HepG2 (cell line): ENCODE measurements around the gene PDSS2. TPM values are rescaled to one million over a fixed set of nuclear protein-coding genes. Genes with fewer than 3 reads are reported as not detected.

Experiments used
- AGO1 ChIP-seq: fragments of 200-400 bp; formaldehyde crosslinking; IDR thresholded peaks from 2 replicates; pipeline ENCODE4 v1.6.1; 2017; ENCODE audit warnings: mild to moderate bottlenecking, low read depth, low read length, moderate library complexity; ENCODE audit not compliant: poor library complexity, severe bottlenecking
- CENPT ChIP-seq: sonication (generic); formaldehyde crosslinking; IDR thresholded peaks from 2 replicates; pipeline ENCODE4 v1.8.0; 2022; ENCODE audit warnings: low read depth, mild to moderate bottlenecking, moderate library complexity, missing genetic modification reagents
- CENPX ChIP-seq: sonication (generic); formaldehyde crosslinking; IDR thresholded peaks from 2 replicates; pipeline ENCODE4 v1.9.0; 2021; ENCODE audit warnings: mild to moderate bottlenecking, missing genetic modification reagents, moderate library complexity
- ETS1 ChIP-seq: sonication (generic); formaldehyde crosslinking; IDR thresholded peaks from 2 replicates; pipeline ENCODE4 v1.4.0; 2020; ENCODE audit warnings: missing genetic modification reagents
- ETV5 ChIP-seq: IDR thresholded peaks from 2 replicates; pipeline ENCODE4 v1.6.1; 2018; ENCODE audit warnings: missing biosample characterization, missing genetic modification reagents, inconsistent platforms, borderline replicate concordance
- FOXK1 ChIP-seq: sonication (generic); formaldehyde crosslinking; IDR thresholded peaks from 2 replicates; pipeline ENCODE4 v1.4.0; 2020; ENCODE audit warnings: low read depth, missing genetic modification reagents, borderline replicate concordance
- GABPB1 ChIP-seq: IDR thresholded peaks from 2 replicates; pipeline ENCODE4 v1.6.1; 2016; ENCODE audit warnings: mild to moderate bottlenecking, missing genetic modification reagents, moderate library complexity, missing compliant biosample characterization
- GLI4 ChIP-seq: sonication (generic); formaldehyde crosslinking; IDR thresholded peaks from 2 replicates; pipeline ENCODE4 v1.5.1; 2020; ENCODE audit warnings: missing genetic modification reagents, mild to moderate bottlenecking, moderate library complexity, borderline replicate concordance
- HIVEP1 ChIP-seq: sonication (generic); formaldehyde crosslinking; IDR thresholded peaks from 2 replicates; pipeline ENCODE4 v1.4.0; 2020; ENCODE audit warnings: mild to moderate bottlenecking, missing genetic modification reagents
- LCORL ChIP-seq, 2 experiments: fragments of 450-650 bp in 1 of 2; sonication (generic) in 1 of 2; formaldehyde crosslinking in 1 of 2; IDR thresholded peaks; 2 replicates each; pipeline versions ENCODE4 v1.5.0 to v1.6.1; 2017 to 2020; ENCODE audit warnings: antibody characterized with exemption in 1 of 2, missing genetic modification reagents in 1 of 2
- MEIS2 ChIP-seq: sonication (generic); formaldehyde crosslinking; IDR thresholded peaks from 2 replicates; pipeline ENCODE4 v1.9.0; 2021; ENCODE audit warnings: mild to moderate bottlenecking, missing genetic modification reagents
- NR2F1 ChIP-seq, 2 experiments: fragments of 450-650 bp in 1 of 2; formaldehyde crosslinking in 1 of 2; IDR thresholded peaks; 2 replicates each; pipeline versions ENCODE4 v1.5.0 to v1.6.1; 2016 to 2020; ENCODE audit warnings: mild to moderate bottlenecking in 1 of 2, missing compliant biosample characterization in 1 of 2, missing genetic modification reagents in 1 of 2, moderate library complexity in 1 of 2
- ONECUT2 ChIP-seq: sonication (generic); formaldehyde crosslinking; IDR thresholded peaks from 2 replicates; pipeline ENCODE4 v1.4.0; 2020; ENCODE audit warnings: missing genetic modification reagents
- PHF8 ChIP-seq: sonication (generic); formaldehyde crosslinking; IDR thresholded peaks from 2 replicates; pipeline ENCODE4 v1.5.0; 2020; ENCODE audit warnings: missing genetic modification reagents
- RBFOX2 ChIP-seq: fragments of 200-400 bp; formaldehyde crosslinking; IDR thresholded peaks from 2 replicates; pipeline ENCODE4 v1.6.1; 2017; ENCODE audit warnings: low read depth, mild to moderate bottlenecking, low read length
- SNAI1 ChIP-seq: sonication (generic); formaldehyde crosslinking; IDR thresholded peaks from 2 replicates; pipeline ENCODE4 v1.5.0; 2020; ENCODE audit warnings: mild to moderate bottlenecking, missing genetic modification reagents, borderline replicate concordance
- STAG1 ChIP-seq: sonication (generic); formaldehyde crosslinking; IDR thresholded peaks from 2 replicates; pipeline ENCODE4 v1.4.0; 2020; ENCODE audit warnings: missing genetic modification reagents
- TBX2 ChIP-seq: sonication (generic); formaldehyde crosslinking; IDR thresholded peaks from 2 replicates; pipeline ENCODE4 v1.5.0; 2020; ENCODE audit warnings: missing genetic modification reagents, mild to moderate bottlenecking, borderline replicate concordance
- TEAD2 ChIP-seq: sonication (generic); formaldehyde crosslinking; IDR thresholded peaks from 2 replicates; pipeline ENCODE4 v1.9.0; 2021; ENCODE audit warnings: missing genetic modification reagents
- TFDP2 ChIP-seq: sonication (generic); formaldehyde crosslinking; IDR thresholded peaks from 2 replicates; pipeline ENCODE4 v1.4.0; 2020; ENCODE audit warnings: missing genetic modification reagents
- ZBTB43 ChIP-seq: sonication (generic); formaldehyde crosslinking; conservative IDR thresholded peaks from 2 replicates; pipeline ENCODE4 v1.4.0; 2020; ENCODE audit warnings: missing genetic modification reagents
- ZBTB7B ChIP-seq: sonication (generic); formaldehyde crosslinking; IDR thresholded peaks from 2 replicates; pipeline ENCODE4 v1.4.0; 2020; ENCODE audit warnings: missing genetic modification reagents
- ZKSCAN8 ChIP-seq: IDR thresholded peaks from 2 replicates; pipeline ENCODE4 v1.6.1; 2016; ENCODE audit warnings: borderline replicate concordance, missing genetic modification reagents, missing compliant biosample characterization
- ZMYM2 ChIP-seq: sonication (generic); formaldehyde crosslinking; IDR thresholded peaks from 2 replicates; pipeline ENCODE4 v1.8.0; 2022; ENCODE audit warnings: mild to moderate bottlenecking, missing genetic modification reagents
- ZNF275 ChIP-seq: sonication (generic); formaldehyde crosslinking; IDR thresholded peaks from 2 replicates; pipeline ENCODE4 v1.8.0; 2022; ENCODE audit warnings: missing genetic modification reagents, mild to moderate bottlenecking, inconsistent platforms, borderline replicate concordance
- ZNF468 ChIP-seq: sonication (generic); formaldehyde crosslinking; IDR thresholded peaks from 2 replicates; pipeline ENCODE4 v1.8.0; 2022; ENCODE audit warnings: mild to moderate bottlenecking, moderate library complexity, missing genetic modification reagents
- ZSCAN12 ChIP-seq: sonication (generic); formaldehyde crosslinking; IDR thresholded peaks from 2 replicates; pipeline ENCODE4 v1.9.0; 2021; ENCODE audit warnings: mild to moderate bottlenecking, missing genetic modification reagents
- polyA plus RNA-seq, 8 experiments: library from polyadenylated mRNA; depleted of rRNA in 3 of 8; stranded (reverse) in 7 of 8; unstranded in 1 of 8; fragments of >200 nt; fragmentation: Illumina TruSeq in 4 of 8; extraction: Trizol in 4 of 8; gene quantifications; 2 replicates each; pipeline versions ENCODE4 v1.2.1 to v1.2.3, GENCODE V29; 2011 to 2016; ENCODE audit warnings: low read depth in 4 of 8, missing spikeins in 1 of 8, mixed read lengths in 1 of 8; ENCODE audit not compliant: insufficient read depth in 1 of 8
- total RNA-seq, 5 experiments: library from RNA; depleted of rRNA; stranded (reverse); fragments of >200 nt; fragmentation: Illumina TruSeq; extraction: Trizol; gene quantifications; 2 replicates each; pipeline ENCODE4 v1.2.3, GENCODE V29; 2016; ENCODE audit warnings: low read depth in 1 of 5

The PDSS2 gene
- total and polyA plus RNA-seq, 2 of the 13 experiments (the other 11 are each of a cell fraction or from before 2014, with no cell fraction given) = 16.2 to 17.0 TPM

GRCh38 chr6:107458672-107459282, 587 bp downstream of the PDSS2 start (continued):
- no peak for TF ChIP-seq ONECUT2 (CRISPR knock-in tag)
- TF ChIP-seq TFDP2 (CRISPR knock-in tag) = no peak; the same call in 1 of the 2 replicates
- no peak for TF ChIP-seq ZSCAN12 (CRISPR knock-in tag)
- TF ChIP-seq STAG1 = peak; percentile 1; the same call in 1 of the 2 replicates
- TF ChIP-seq FOXK1 (CRISPR knock-in tag) = no peak
- no peak for TF ChIP-seq CENPX (CRISPR knock-in tag)
- TF ChIP-seq ZBTB7B (CRISPR knock-in tag) = no peak; the same call in 1 of the 2 replicates
- no peak for TF ChIP-seq NR2F1 (CRISPR knock-in tag; IDR thresholded peaks at IDR 0.05)
- TF ChIP-seq RBFOX2 = no peak
- TF ChIP-seq ZNF275 (CRISPR knock-in tag) = no peak
- no peak for TF ChIP-seq AGO1
- TF ChIP-seq MEIS2 (CRISPR knock-in tag) = no peak
- no peak for TF ChIP-seq TBX2 (CRISPR knock-in tag)
- no peak for TF ChIP-seq TEAD2 (CRISPR knock-in tag)
- TF ChIP-seq ZNF468 (CRISPR knock-in tag) = 0 out of 2 replicates have a peak, but pooled peaks have one; percentile 54
- TF ChIP-seq ZKSCAN8 (CRISPR knock-in tag) = no peak
- TF ChIP-seq HIVEP1 (CRISPR knock-in tag) = no peak
- no peak for TF ChIP-seq LCORL (IDR thresholded peaks at IDR 0.05)
- TF ChIP-seq LCORL (CRISPR knock-in tag; IDR thresholded peaks at IDR 0.05) = no peak
- peak; percentile 47; the same call in 1 of the 2 replicates for TF ChIP-seq GLI4 (CRISPR knock-in tag)
- no peak for TF ChIP-seq ZBTB43
- TF ChIP-seq CENPT (CRISPR knock-in tag) = no peak
- no peak for TF ChIP-seq ETV5 (CRISPR knock-in tag)
- no peak for TF ChIP-seq SNAI1 (CRISPR knock-in tag)
- TF ChIP-seq GABPB1 (CRISPR knock-in tag) = no peak
- no peak for TF ChIP-seq ZMYM2 (CRISPR knock-in tag)
- no peak for TF ChIP-seq PHF8
- TF ChIP-seq ETS1 (CRISPR knock-in tag) = no peak
